GM15510 (cell line): ENCODE data around the gene RGS12.

Experiments
- POLR2A ChIP-seq: IDR thresholded peaks from 3 replicates; pipeline ENCODE4 v1.6.1; 2011; ENCODE audit warnings: borderline replicate concordance; ENCODE audit not compliant: insufficient read length; ENCODE audit errors: extremely low read depth

Gene RGS12

GRCh38 chr4:3250438-3250955, 42.3 kb upstream of the RGS12 start:
- TF ChIP-seq POLR2A, result no peak

GRCh38 chr4:3250956-3251690, 41.7 kb upstream of the RGS12 start:
- TF ChIP-seq POLR2A, result no peak

GRCh38 chr4:3251691-3252479, 40.9 kb upstream of the RGS12 start:
- no peak for TF ChIP-seq POLR2A

- no peak for TF ChIP-seq POLR2A
These were observed 40.4 kb upstream of the RGS12 start for GRCh38 chr4:3252480-3252828.

GRCh38 chr4:3252831-3253641, 39.8 kb upstream of the RGS12 start:
- TF ChIP-seq POLR2A, result no peak

GRCh38 chr4:3253808-3254207, 39.0 kb upstream of the RGS12 start:
- no peak for TF ChIP-seq POLR2A

- TF ChIP-seq POLR2A, result no peak
These were observed 38.3 kb upstream of the RGS12 start for GRCh38 chr4:3254302-3255131.

GRCh38 chr4:3255611-3256186, 37.1 kb upstream of the RGS12 start:
- TF ChIP-seq POLR2A, result no peak

- no peak for TF ChIP-seq POLR2A
These were observed 36.4 kb upstream of the RGS12 start for GRCh38 chr4:3256230-3257102.

- TF ChIP-seq POLR2A, result no peak
These were observed 35.7 kb upstream of the RGS12 start for GRCh38 chr4:3257103-3257555.

- no peak for TF ChIP-seq POLR2A
These were observed 35.0 kb upstream of the RGS12 start for GRCh38 chr4:3257556-3258482.
